Measurements from ENCODE around the gene ZNF30.
A peak's percentile ranks its signal among the peaks of the same experiment; 100 is the strongest.

The ZNF30 gene

GRCh38 chr19:34982275-34982674 lies 55.6 kb downstream of the ZNF30 start:
- no peak for DNase-seq
- no peak overlapping the region for H3K27ac ChIP-seq
- no peaks in the 10 kb centered on the region for H3K36me3 ChIP-seq
- no peak for TF ChIP-seq CTCF (IDR thresholded peaks at IDR 0.05; ENCODE audit: low read depth, low read length)
- H3K9me3 ChIP-seq (ENCODE audit: severe bottlenecking) = no peaks in the 10 kb centered on the region
- H3K4me3 ChIP-seq (ENCODE audit: low read depth, low read length) = no peak overlapping the region
- no peaks in the 10 kb centered on the region for H3K27me3 ChIP-seq (ENCODE audit: insufficient read depth, low read depth, severe bottlenecking)

- Histone ChIP-seq H3K9me3 (ENCODE audit: severe bottlenecking) (no peaks in the 10 kb centered on the region), H3K4me3 (ENCODE audit: low read depth, low read length) (no peak overlapping the region), H3K27ac (no peak overlapping the region), H3K27me3 (ENCODE audit: insufficient read depth, low read depth, severe bottlenecking) (no peaks in the 10 kb centered on the region), H3K36me3 (no peaks in the 10 kb centered on the region)
- no peak for TF ChIP-seq CTCF (IDR thresholded peaks at IDR 0.05; ENCODE audit: low read depth, low read length)
- DNase-seq = no peak
Observed at GRCh38 chr19:34983786-34984185, 57.1 kb downstream of the ZNF30 start.

- Histone ChIP-seq H3K4me3 (ENCODE audit: low read depth, low read length) (no peak overlapping the region), H3K27ac (no peak overlapping the region), H3K36me3 (no peaks in the 10 kb centered on the region), H3K9me3 (ENCODE audit: severe bottlenecking) (no peaks in the 10 kb centered on the region), H3K27me3 (ENCODE audit: insufficient read depth, low read depth, severe bottlenecking) (no peaks in the 10 kb centered on the region)
- TF ChIP-seq CTCF (IDR thresholded peaks at IDR 0.05; ENCODE audit: low read depth, low read length) = no peak
- no peak for DNase-seq
Observed at GRCh38 chr19:34984287-34984686, 57.6 kb downstream of the ZNF30 start.

GRCh38 chr19:34985249-34986022 lies 58.7 kb downstream of the ZNF30 start:
- H3K27ac ChIP-seq = peak overlapping the region; percentile 37
- H3K36me3 ChIP-seq = no peaks in the 10 kb centered on the region
- peak; percentile 56 for TF ChIP-seq CTCF (IDR thresholded peaks at IDR 0.05; ENCODE audit: low read depth, low read length)
- DNase-seq = peak; percentile 57
- H3K27me3 ChIP-seq (ENCODE audit: insufficient read depth, low read depth, severe bottlenecking) = no peaks in the 10 kb centered on the region
- H3K9me3 ChIP-seq (ENCODE audit: severe bottlenecking) = no peaks in the 10 kb centered on the region
- no peak overlapping the region for H3K4me3 ChIP-seq (ENCODE audit: low read depth, low read length)

- peaks cover 3% of the 10 kb centered on the region for H3K9me3 ChIP-seq (ENCODE audit: severe bottlenecking)
- H3K27me3 ChIP-seq (ENCODE audit: insufficient read depth, low read depth, severe bottlenecking) = no peaks in the 10 kb centered on the region
- H3K4me3 ChIP-seq (ENCODE audit: low read depth, low read length) = no peak overlapping the region
- DNase-seq = no peak
- no peak for TF ChIP-seq CTCF (IDR thresholded peaks at IDR 0.05; ENCODE audit: low read depth, low read length)
- no peak overlapping the region for H3K27ac ChIP-seq
- H3K36me3 ChIP-seq = no peaks in the 10 kb centered on the region
Observed at GRCh38 chr19:34988119-34988518, 61.4 kb downstream of the ZNF30 start.

GRCh38 chr19:34989298-34989697 lies 62.6 kb downstream of the ZNF30 start:
- H3K9me3 ChIP-seq (ENCODE audit: severe bottlenecking) = peaks cover 3% of the 10 kb centered on the region
- TF ChIP-seq CTCF (IDR thresholded peaks at IDR 0.05; ENCODE audit: low read depth, low read length) = no peak
- DNase-seq = no peak
- H3K27ac ChIP-seq = no peak overlapping the region
- H3K4me3 ChIP-seq (ENCODE audit: low read depth, low read length) = no peak overlapping the region
- H3K27me3 ChIP-seq (ENCODE audit: insufficient read depth, low read depth, severe bottlenecking) = no peaks in the 10 kb centered on the region
- no peaks in the 10 kb centered on the region for H3K36me3 ChIP-seq

Data from WERI-Rb-1 (cell line).